Endothelial cell of hepatic sinusoid (primary cell): ENCODE measurements around the gene BMPR1A.
"Not testable (repeated sequence)": the region's sequence is repeated elsewhere in the genome, so short reads cannot be mapped to it uniquely, and the experiment has no call there.

Experiments
- in situ Hi-C: cut with HindIII; loops from 2 replicates; pipeline ENCODE4 v1.10.0; 2017; ENCODE audit warnings: low sequenced_read_pairs

BMPR1A gene

GRCh38 chr10:86829472-86829871 lies 73.1 kb downstream of the BMPR1A start:
- in situ Hi-C loops, result loop anchor here (5.0 kb wide), 1 partner anchor 38 kb away; no protein-coding TSS in a partner anchor

- in situ Hi-C loops, result no loop called here
These were observed 73.7 kb downstream of the BMPR1A start for GRCh38 chr10:86830043-86830591.

- in situ Hi-C loops, result no loop called here
These were observed 77.5 kb downstream of the BMPR1A start for GRCh38 chr10:86833969-86834368.

GRCh38 chr10:86836044-86836443 lies 79.6 kb downstream of the BMPR1A start:
- in situ Hi-C loops, result no loop called here

- in situ Hi-C loops, result no loop called here
These were observed 81.2 kb downstream of the BMPR1A start for GRCh38 chr10:86837663-86838062.

GRCh38 chr10:86840498-86840897 lies 84.1 kb downstream of the BMPR1A start:
- in situ Hi-C loops, result no loop called here

GRCh38 chr10:86846088-86846487 lies 89.7 kb downstream of the BMPR1A start:
- in situ Hi-C loops, result loop anchor here (5.0 kb wide), 2 partner anchors 54 to 89 kb away; partner anchors contain the start of gene BMPR1A

GRCh38 chr10:86848747-86849146 lies 92.3 kb downstream of the BMPR1A start:
- in situ Hi-C loops, result loop anchor here (5.0 kb wide), 2 partner anchors 56 to 91 kb away; partner anchors contain the start of gene BMPR1A

- in situ Hi-C loops, result loop anchor here (5.0 kb wide), 2 partner anchors 57 to 92 kb away; partner anchors contain the start of gene BMPR1A
These were observed 92.9 kb downstream of the BMPR1A start for GRCh38 chr10:86849181-86849894.

GRCh38 chr10:86850481-86850880 lies 94.1 kb downstream of the BMPR1A start:
- in situ Hi-C loops, result no loop called here

- in situ Hi-C loops, result no loop called here
These were observed 95.1 kb downstream of the BMPR1A start for GRCh38 chr10:86851328-86852207.

- in situ Hi-C loops, result not testable (repeated sequence)
These were observed 97.2 kb downstream of the BMPR1A start for GRCh38 chr10:86853582-86853981.

- in situ Hi-C loops, result no loop called here
These were observed 99.1 kb downstream of the BMPR1A start for GRCh38 chr10:86855513-86855912.

- in situ Hi-C loops, result no loop called here
These were observed 99.7 kb downstream of the BMPR1A start for GRCh38 chr10:86856156-86856555.

- in situ Hi-C loops, result no loop called here
These were observed 100.8 kb downstream of the BMPR1A start for GRCh38 chr10:86857128-86857721.

GRCh38 chr10:86858011-86858410 lies 101.6 kb downstream of the BMPR1A start:
- in situ Hi-C loops, result no loop called here

GRCh38 chr10:86861351-86861750 lies 104.9 kb downstream of the BMPR1A start:
- in situ Hi-C loops, result no loop called here

- in situ Hi-C loops, result no loop called here
These were observed 106.0 kb downstream of the BMPR1A start for GRCh38 chr10:86862373-86862772.

GRCh38 chr10:86862786-86863483 lies 106.5 kb downstream of the BMPR1A start:
- in situ Hi-C loops, result no loop called here

GRCh38 chr10:86863484-86863842 lies 107.0 kb downstream of the BMPR1A start:
- in situ Hi-C loops, result no loop called here
